Tongue (tissue), 2 donors: ENCODE measurements around the gene LCE3D. TPM values are rescaled to one million over a fixed set of nuclear protein-coding genes. Genes with fewer than 3 reads are reported as not detected.

Experiments used
- small RNA-seq: library from RNA; depleted of rRNA; stranded (forward); fragments of <200 nt; gene quantifications from one replicate; pipeline ENCODE3, GENCODE V24; 2014; ENCODE audit warnings: low replicate concordance
- total RNA-seq: library from RNA; depleted of rRNA; stranded (reverse); fragments of >200 nt; gene quantifications from one replicate; pipeline ENCODE4 v1.2.3, GENCODE V29; 2014

Gene LCE3D
- total RNA-seq, 1 donor from 2014 or later = not detected

Small RNAs within 50 kb of the gene (small RNA-seq; reads per million reads assigned to genes)
- gene LCE3A (not detected), gene LCE3B (not detected)

Other genes starting within 250 kb of the LCE3D start
- 0.21 TPM for gene FLG2, start 220.5 kb downstream of the LCE3D start, total RNA-seq
- gene CRNN, start 166.3 kb downstream of the LCE3D start, total RNA-seq = 26.0 TPM
- not detected for gene LCE5A, start 69.7 kb downstream of the LCE3D start, total RNA-seq
- 4.0 TPM for gene CRCT1, start 66.0 kb downstream of the LCE3D start, total RNA-seq
- gene LCE3E, start 13.7 kb downstream of the LCE3D start, total RNA-seq = not detected
- gene LCE3C, start 19.7 kb upstream of the LCE3D start, total RNA-seq = not detected
- gene LCE3B, start 33.3 kb upstream of the LCE3D start, total RNA-seq = not detected
- gene LCE3A, start 42.6 kb upstream of the LCE3D start, total RNA-seq = not detected
- gene LCE2D, start 82.9 kb upstream of the LCE3D start, total RNA-seq = not detected
- not detected for gene LCE2C, start 94.8 kb upstream of the LCE3D start, total RNA-seq
- not detected for gene LCE2B, start 105.6 kb upstream of the LCE3D start, total RNA-seq
- not detected for gene LCE2A, start 117.8 kb upstream of the LCE3D start, total RNA-seq
- gene LCE4A, start 127.6 kb upstream of the LCE3D start, total RNA-seq = not detected
- gene KPRP, start 177.5 kb upstream of the LCE3D start, total RNA-seq = 0.21 TPM
- not detected for gene LCE1F, start 194.6 kb upstream of the LCE3D start, total RNA-seq
- not detected for gene LCE1E, start 205.7 kb upstream of the LCE3D start, total RNA-seq
- gene LCE1D, start 216.2 kb upstream of the LCE3D start, total RNA-seq = not detected
- not detected for gene LCE1C, start 226.1 kb upstream of the LCE3D start, total RNA-seq
- not detected for gene LCE1B, start 231.5 kb upstream of the LCE3D start, total RNA-seq
- gene LCE1A, start 247.0 kb upstream of the LCE3D start, total RNA-seq = not detected